ENCODE measurements around the gene XPO6. TPM values are rescaled to one million over a fixed set of nuclear protein-coding genes. Genes with fewer than 3 reads are reported as not detected.

Gene XPO6
- total and polyA plus RNA-seq, 8 donors: 75.7 to 155 (median 80.1) TPM

DNA sequence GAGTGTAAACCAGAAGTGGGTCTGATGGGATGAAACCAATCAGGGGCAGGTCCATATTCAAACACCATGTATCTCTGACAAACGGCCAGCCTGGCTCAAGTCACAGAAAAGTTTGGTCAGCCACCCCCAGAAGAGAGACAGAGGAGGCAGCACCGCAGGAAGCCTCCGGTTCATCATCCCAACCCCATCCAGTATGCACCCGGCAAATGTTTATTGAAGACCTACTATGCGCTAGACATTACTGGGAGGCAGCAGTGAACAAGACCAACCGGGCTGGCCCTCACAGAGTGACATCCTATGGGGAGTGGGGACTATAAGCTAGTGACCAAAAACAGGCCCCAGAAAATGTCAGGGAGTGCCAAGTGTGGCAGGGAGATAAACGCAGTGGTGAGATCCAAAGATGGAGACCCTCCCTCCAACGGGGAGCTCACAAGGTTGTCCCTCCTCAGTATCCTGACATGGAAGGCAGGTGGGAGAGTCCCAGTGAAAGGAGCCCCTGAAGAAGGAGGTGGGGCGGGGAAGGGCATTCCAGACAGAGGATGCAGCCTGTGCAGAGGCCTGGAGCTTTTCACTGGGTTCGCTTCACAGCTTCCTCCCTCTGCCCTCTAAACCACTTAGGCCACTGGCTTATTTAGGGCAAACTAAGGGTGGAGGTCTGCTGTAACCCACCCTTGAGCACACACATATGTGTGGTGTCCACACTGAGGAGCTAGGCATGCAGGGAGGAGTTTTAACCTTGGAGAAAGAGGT is 150.2 kb downstream of the XPO6 start:
- Histone ChIP-seq H3K9me3 (no peaks in the 10 kb centered on the region), H3K27ac (no peak overlapping the region), H3K36me3 (no peaks in the 10 kb centered on the region), H3K4me3 (no peak overlapping the region), H3K27me3 (peaks cover 25 to 87% of the 10 kb centered on the region in 2 donors), H3K4me1 (peaks cover 0 to 9% of the 10 kb centered on the region in 2 donors)
- intact Hi-C loops (cut with DNase I): no loop called here
- no peak for DNase-seq
- TF ChIP-seq, protein P1, sequence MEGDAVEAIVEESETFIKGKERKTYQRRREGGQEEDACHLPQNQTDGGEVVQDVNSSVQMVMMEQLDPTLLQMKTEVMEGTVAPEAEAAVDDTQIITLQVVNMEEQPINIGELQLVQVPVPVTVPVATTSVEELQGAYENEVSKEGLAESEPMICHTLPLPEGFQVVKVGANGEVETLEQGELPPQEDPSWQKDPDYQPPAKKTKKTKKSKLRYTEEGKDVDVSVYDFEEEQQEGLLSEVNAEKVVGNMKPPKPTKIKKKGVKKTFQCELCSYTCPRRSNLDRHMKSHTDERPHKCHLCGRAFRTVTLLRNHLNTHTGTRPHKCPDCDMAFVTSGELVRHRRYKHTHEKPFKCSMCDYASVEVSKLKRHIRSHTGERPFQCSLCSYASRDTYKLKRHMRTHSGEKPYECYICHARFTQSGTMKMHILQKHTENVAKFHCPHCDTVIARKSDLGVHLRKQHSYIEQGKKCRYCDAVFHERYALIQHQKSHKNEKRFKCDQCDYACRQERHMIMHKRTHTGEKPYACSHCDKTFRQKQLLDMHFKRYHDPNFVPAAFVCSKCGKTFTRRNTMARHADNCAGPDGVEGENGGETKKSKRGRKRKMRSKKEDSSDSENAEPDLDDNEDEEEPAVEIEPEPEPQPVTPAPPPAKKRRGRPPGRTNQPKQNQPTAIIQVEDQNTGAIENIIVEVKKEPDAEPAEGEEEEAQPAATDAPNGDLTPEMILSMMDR (IDR thresholded peaks at IDR 0.05): no peak
- no peak for ATAC-seq

DNA sequence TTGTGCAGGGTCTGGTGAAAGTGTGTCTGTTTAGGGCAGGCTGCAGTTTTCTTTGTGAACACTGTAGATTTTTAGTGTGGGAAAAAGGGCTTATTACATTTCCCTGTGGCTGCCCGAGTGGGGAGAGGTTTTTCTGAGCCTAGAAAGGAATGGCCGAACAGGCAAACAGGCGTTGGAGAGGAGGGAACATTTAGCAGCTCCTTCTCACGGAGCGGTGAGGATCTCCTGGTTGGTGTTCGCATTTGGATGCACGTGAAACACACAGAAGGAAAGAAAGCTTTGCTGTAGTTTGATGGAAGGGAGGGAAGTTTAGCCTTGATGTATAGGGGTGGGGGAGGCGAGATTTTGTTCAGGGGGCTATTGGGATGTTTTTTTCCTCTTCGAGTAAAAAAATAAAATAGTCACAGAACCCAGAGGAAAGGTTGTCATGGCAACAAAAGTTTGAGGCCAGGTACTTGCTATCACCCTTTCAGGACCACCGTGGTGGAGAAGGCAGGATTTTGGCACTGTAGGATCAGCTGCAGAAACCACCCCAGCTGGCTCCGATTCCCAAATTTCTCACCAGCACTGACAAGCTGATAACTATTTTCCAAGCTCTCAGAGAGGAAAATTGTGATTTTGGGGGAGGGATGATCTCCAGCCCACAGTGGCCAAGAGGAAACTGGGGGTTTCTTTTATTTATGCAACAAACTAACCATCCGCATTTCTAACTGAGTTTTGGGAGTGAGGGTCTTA is 151.8 kb downstream of the XPO6 start:
- DNase-seq: peak in 1 of 4 donors; percentile 17
- H3K9me3 ChIP-seq: no peaks in the 10 kb centered on the region
- no peak for ATAC-seq
- H3K27ac ChIP-seq: no peak overlapping the region
- TF ChIP-seq, protein P1 (IDR thresholded peaks at IDR 0.05): no peak
- H3K4me1 ChIP-seq: peaks cover 0 to 9% of the 10 kb centered on the region in 2 donors
- intact Hi-C loops (cut with DNase I): no loop called here
- H3K27me3 ChIP-seq: peaks cover 25 to 88% of the 10 kb centered on the region in 2 donors
- H3K4me3 ChIP-seq: no peak overlapping the region
- no peaks in the 10 kb centered on the region for H3K36me3 ChIP-seq

DNA sequence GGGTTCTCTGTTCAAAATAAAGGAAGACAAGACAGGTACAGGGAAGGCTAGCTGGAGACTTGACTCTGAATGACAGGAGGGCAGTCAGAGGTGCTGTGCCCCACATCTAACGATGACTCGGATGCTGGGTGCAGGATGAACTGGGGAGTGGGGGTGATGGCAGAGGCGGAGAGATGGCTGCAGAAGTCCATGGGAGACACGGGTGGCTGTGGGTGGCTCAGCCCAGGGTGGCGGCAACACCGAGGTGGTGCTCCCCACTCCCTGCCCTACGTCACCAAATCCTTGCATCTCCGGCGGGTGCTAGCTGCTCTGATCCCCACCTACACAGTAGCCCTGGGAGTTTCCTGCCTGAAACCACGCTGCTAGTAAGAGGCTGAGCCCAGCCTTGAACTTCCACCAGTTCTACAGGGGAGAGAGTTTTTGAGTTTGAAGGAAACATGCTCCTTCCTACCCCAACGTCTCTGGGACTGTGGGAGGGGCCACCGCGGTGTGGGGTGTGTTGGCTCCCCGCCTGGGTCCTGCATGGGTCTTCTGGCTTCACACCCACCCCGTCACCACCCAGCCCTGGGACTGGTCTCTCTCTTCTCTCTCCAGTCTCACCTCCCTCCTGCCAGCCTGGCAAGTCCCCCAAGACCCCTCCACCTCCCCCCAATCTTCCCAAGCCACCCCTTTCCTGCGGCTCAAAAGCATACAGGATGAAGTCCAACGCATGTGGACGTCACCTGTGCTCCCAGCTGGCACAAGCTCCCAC is 152.8 kb downstream of the XPO6 start:
- TF ChIP-seq, protein P1 (IDR thresholded peaks at IDR 0.05): no peak
- Histone ChIP-seq H3K36me3 (no peaks in the 10 kb centered on the region), H3K4me1 (peaks cover 0 to 9% of the 10 kb centered on the region in 2 donors), H3K4me3 (no peak overlapping the region), H3K9me3 (no peaks in the 10 kb centered on the region), H3K27me3 (peaks cover 19 to 88% of the 10 kb centered on the region in 2 donors), H3K27ac (no peak overlapping the region)
- ATAC-seq: no peak
- intact Hi-C loops (cut with DNase I): no loop called here
- no peak for DNase-seq

DNA sequence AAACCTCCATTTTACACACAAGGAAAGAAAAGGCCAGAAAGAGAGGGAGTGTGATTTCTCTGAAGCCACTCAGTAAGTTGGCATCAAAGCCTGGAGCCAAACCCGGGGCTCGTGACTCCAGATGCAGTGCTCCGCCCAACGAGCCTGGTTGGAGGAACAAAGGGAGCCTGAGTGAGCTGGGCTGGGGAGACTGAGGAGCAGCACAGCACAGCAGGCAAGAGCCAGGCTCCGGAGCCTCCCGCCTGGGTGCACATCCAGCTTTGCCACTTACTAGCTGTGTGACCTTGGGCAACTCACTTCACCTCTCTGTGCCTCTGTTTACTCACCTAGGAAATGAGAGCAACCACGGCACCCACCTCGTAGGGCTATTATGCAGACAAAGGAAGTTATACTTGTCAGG is 153.8 kb downstream of the XPO6 start:
- H3K27ac ChIP-seq: no peak overlapping the region
- H3K27me3 ChIP-seq: peaks cover 14 to 88% of the 10 kb centered on the region in 2 donors
- TF ChIP-seq, protein P1 (IDR thresholded peaks at IDR 0.05): no peak
- DNase-seq (no peak), ATAC-seq (no peak)
- H3K36me3 ChIP-seq: no peaks in the 10 kb centered on the region
- H3K4me1 ChIP-seq: peaks cover 0 to 5% of the 10 kb centered on the region in 2 donors
- no peak overlapping the region for H3K4me3 ChIP-seq
- no peaks in the 10 kb centered on the region for H3K9me3 ChIP-seq
- intact Hi-C loops (cut with DNase I): no loop called here
